ENCODE measurements around the gene GPR89A. TPM values are rescaled to one million over a fixed set of nuclear protein-coding genes. Genes with fewer than 3 reads are reported as not detected.
"Not testable (repeated sequence)": the region's sequence is repeated elsewhere in the genome, so short reads cannot be mapped to it uniquely, and the experiment has no call there.

The GPR89A gene
- 29.0 TPM for total RNA-seq

DNA sequence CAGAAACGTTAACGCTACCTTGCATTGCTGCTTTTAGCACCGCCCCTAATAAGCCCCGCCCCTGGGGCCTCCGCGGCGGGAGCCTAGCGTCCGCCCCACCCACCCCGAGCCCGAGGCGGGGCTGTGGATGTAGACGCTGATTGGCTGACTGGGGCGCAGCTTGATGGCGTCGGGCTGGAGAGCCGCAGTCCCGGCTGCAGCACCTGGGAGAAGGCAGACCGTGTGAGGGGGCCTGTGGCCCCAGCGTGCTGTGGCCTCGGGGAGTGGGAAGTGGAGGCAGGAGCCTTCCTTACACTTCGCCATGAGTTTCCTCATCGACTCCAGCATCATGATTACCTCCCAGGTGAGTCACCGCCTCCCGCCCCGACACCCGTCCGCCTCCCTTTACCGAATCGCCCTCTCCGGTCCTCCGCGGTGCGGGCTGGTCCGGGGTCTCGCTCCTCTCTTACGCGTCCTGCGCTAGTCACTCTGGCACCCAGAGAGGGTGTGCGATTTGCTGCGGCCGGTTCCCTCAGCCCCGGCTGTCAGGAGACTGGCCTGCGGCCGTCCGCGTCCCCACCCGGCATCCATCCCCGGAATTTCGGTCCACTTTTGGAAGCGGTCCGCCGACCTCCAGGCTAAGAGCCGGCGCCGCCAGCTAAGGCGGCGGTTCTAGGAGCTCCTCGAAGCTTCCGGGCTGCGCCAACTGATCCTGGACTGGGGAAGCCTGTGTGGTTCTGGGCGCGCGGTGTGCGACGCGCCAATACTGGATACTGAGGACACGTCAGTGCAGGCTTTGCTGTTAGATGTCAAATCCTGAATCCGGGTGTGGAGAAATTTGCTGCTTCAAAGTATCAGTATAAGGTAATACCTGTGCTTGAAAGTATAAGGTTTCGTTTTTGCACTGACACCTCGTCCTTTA is at the start of gene GPR89A:
Gene GPR89A (plus strand): TSS at position 156 of the 901 bp plus-strand sequence. CDS start 146 bp downstream, at position 302.
- H3K4me1 ChIP-seq, result peaks cover 10% of the 10 kb centered on the region
- intact Hi-C loops (cut with DNase I); DNase-seq (ENCODE audit: extremely low spot score in 2 of 2); H3K36me3 ChIP-seq; H3K27me3 ChIP-seq; H3K9me3 ChIP-seq: not testable (repeated sequence)
- peak within 1 kb of the TSS; percentile 83 for H3K27ac ChIP-seq
- TF ChIP-seq POLR2A (IDR thresholded peaks at IDR 0.05) (peak in 1 of 2 donors; percentile 41), POLR2AphosphoS5 (IDR thresholded peaks at IDR 0.05; ENCODE audit: insufficient read depth in 1 of 2, low read depth in 1 of 2) (peak in 1 of 2 donors; percentile 69)
- H3K4me3 ChIP-seq, result peak within 1 kb of the TSS; percentile 77 to 90

DNA sequence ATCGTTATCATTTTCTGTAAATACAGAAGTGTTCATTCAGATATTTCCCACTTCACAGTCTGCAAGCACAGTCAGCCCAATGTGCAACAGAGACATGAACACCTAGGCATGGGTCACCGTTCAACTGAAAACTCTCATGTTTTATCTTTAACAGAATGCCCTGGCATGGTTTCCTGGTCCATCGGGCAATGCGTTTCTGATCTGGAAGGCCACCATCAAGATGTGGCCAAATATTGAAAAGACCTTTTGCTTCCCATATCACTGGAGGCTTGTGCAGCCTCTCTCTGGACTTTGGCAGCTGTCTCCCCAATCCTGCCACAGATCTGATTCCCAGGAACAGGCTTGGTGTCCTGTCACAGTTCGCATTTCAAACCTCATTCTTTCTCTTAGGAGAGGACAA is 21.0 kb upstream of the GPR89A start:
- H3K27ac ChIP-seq; intact Hi-C loops (cut with DNase I); H3K36me3 ChIP-seq; H3K4me1 ChIP-seq; H3K27me3 ChIP-seq; DNase-seq (ENCODE audit: extremely low spot score in 2 of 2); H3K4me3 ChIP-seq; H3K9me3 ChIP-seq: not testable (repeated sequence)

DNA sequence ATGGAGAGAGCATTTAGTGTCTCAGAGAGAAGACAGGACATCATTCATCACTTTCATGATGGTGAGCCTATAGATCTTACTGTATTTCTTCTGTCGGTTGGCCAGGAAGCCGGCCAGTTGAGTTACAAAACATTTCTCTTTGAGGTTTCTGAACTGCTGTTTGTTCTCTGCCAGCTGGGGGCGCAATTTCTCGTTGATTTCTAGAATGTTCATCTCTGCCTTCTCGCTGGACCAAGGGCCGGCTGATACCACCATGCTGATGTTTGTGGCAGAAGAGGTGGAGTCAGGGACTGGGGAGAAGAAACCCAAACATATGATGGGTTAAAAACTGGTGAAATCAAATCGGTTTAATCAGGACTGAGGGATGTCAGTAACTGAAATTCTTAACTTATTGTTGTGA is 17.0 kb upstream of the GPR89A start:
- H3K4me1 ChIP-seq; H3K27me3 ChIP-seq; H3K27ac ChIP-seq; intact Hi-C loops (cut with DNase I); H3K4me3 ChIP-seq; DNase-seq (ENCODE audit: extremely low spot score in 2 of 2); H3K36me3 ChIP-seq; H3K9me3 ChIP-seq: not testable (repeated sequence)

DNA sequence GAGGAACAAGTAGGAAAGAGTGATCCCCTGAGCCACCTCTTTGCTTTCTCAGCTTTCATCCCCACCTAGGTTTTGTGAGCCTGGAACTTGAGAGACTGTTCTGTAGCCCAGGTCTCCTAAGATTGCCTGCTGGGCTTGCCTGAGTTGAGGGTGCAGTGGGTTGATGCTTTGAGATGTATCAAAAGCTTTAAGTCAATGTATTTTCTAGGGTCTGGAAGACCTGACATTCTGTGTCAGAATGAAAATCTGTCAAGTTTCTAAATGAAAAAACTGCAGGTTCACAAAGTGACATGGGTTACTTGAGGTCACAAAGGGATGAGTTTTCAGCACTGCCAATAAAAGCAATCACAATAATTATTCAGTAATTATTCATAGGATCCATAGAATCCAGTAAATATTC is 15.4 kb upstream of the GPR89A start:
- H3K36me3 ChIP-seq; H3K4me3 ChIP-seq; H3K9me3 ChIP-seq; intact Hi-C loops (cut with DNase I); DNase-seq (ENCODE audit: extremely low spot score in 2 of 2); H3K27me3 ChIP-seq; H3K27ac ChIP-seq; H3K4me1 ChIP-seq: not testable (repeated sequence)

DNA sequence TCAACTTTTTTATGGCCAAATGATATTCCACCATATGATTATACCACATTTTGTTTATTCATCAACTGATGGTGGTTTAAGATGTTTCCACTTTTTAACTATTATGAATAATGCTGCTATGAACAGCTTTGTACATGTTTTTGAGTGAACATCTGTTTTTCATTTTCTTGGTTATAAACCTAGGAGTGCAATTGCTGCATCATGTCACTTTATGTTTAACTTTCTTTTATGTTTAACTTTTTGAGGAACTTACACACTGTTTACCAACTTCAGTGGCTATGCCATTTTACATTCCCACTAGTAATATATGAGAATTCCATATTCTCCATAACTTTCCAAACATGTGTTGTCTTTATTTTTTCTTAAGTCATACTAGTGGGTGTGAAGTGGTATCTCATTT is 12.4 kb upstream of the GPR89A start:
- DNase-seq (ENCODE audit: extremely low spot score in 2 of 2); H3K9me3 ChIP-seq; H3K4me3 ChIP-seq; H3K4me1 ChIP-seq; H3K36me3 ChIP-seq; H3K27me3 ChIP-seq; intact Hi-C loops (cut with DNase I); H3K27ac ChIP-seq: not testable (repeated sequence)

DNA sequence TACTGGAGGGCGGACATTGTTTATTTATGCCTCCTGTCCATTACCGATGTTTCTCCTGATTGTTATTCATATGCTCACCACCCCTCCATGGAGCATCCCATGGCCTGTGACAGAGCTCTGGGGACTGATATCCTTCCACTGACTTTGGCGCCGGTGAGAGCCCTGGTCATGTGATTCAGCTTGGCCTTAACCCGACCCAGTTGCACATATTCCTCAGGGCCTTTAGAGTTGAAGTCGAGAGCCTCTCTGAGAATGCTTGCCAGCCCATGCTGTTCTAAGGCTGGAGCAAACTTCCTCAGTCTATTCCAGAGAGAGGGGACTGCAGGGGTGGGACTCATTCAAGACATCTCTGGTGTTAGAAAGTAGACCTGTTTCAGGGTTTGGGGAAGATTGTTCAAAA is 11.6 kb upstream of the GPR89A start:
- H3K4me1 ChIP-seq; H3K27ac ChIP-seq; H3K27me3 ChIP-seq; intact Hi-C loops (cut with DNase I); DNase-seq (ENCODE audit: extremely low spot score in 2 of 2); H3K4me3 ChIP-seq; H3K9me3 ChIP-seq; H3K36me3 ChIP-seq: not testable (repeated sequence)

DNA sequence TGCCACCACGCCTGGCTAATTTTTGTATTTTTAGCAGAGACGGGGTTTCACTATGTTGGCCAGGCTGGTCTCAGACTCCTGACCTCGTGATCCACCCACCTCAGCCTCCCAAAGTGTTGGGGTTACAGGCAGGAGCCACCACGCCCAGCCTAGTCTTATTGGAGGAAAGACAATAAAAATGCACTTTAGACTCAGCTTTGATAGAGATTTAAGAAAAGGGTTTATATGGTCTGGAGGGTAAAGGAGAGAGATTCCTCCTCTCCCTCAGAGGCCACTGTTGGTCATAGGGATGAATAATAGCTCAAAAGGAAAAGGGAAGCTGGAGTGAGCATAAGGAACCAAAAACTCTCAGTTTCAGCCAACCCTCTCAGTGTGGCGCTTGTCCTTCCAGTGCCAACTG is 8.4 kb upstream of the GPR89A start:
- not testable (repeated sequence) for H3K27me3 ChIP-seq

DNA sequence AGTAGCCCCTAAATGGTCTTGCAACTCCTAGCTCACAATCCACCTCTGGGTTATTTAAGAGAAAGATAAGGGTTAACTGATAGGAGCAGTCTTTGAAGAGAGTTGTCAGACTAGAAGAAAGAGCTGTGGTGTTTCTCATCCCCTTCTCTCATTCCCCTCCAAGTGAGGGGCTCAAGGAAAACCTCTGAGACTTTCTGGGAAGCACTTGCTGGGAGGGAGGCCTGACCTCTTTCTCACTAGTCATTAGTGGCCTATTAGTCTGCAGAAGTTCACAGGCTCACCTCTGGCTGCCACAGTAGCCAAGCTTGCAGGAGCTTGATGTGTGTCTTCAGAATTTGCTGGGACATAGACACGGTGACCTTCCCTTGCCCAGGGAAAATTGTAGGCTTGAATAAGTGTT is 6.2 kb upstream of the GPR89A start:
- TF ChIP-seq POLR2A (IDR thresholded peaks at IDR 0.05) (no peak), POLR2AphosphoS5 (IDR thresholded peaks at IDR 0.05; ENCODE audit: insufficient read depth in 1 of 2, low read depth in 1 of 2) (no peak)
- TF ChIP-seq, protein P1, sequence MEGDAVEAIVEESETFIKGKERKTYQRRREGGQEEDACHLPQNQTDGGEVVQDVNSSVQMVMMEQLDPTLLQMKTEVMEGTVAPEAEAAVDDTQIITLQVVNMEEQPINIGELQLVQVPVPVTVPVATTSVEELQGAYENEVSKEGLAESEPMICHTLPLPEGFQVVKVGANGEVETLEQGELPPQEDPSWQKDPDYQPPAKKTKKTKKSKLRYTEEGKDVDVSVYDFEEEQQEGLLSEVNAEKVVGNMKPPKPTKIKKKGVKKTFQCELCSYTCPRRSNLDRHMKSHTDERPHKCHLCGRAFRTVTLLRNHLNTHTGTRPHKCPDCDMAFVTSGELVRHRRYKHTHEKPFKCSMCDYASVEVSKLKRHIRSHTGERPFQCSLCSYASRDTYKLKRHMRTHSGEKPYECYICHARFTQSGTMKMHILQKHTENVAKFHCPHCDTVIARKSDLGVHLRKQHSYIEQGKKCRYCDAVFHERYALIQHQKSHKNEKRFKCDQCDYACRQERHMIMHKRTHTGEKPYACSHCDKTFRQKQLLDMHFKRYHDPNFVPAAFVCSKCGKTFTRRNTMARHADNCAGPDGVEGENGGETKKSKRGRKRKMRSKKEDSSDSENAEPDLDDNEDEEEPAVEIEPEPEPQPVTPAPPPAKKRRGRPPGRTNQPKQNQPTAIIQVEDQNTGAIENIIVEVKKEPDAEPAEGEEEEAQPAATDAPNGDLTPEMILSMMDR (IDR thresholded peaks at IDR 0.05), result no peak
- Histone ChIP-seq H3K27me3 (no peaks in the 10 kb centered on the region), H3K27ac (no peak overlapping the region), H3K36me3 (no peaks in the 10 kb centered on the region), H3K4me1 (no peaks in the 10 kb centered on the region), H3K9me3 (no peaks in the 10 kb centered on the region), H3K4me3 (no peak overlapping the region)
- intact Hi-C loops (cut with DNase I), result no loop called here
- DNase-seq (ENCODE audit: extremely low spot score in 2 of 2), result no peak

More for the DNA sequence above, 8.4 kb upstream of the GPR89A start:
- H3K36me3 ChIP-seq; H3K9me3 ChIP-seq; H3K27ac ChIP-seq; H3K4me1 ChIP-seq; H3K4me3 ChIP-seq; intact Hi-C loops (cut with DNase I); DNase-seq (ENCODE audit: extremely low spot score in 2 of 2): not testable (repeated sequence)

DNA sequence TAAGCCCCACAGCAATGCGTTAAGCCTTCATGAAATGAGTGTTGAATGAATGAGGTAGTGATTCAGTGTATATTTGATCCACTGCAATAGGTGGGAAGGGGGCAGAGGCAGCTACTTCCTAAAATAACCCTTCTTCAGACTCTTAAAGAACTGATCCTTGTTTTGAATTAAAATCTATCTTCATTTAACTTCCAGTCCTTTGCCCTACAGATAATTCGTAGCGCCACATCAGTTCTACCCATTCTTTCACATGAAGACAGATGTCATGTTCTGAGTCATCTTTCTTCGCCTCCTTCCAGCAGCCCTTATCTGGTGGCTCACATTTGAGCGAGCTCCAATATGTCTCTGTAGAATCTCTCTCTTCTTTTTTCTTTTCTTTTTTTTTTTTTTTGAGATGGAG is 948 bp upstream of the GPR89A start:
- H3K27me3 ChIP-seq; intact Hi-C loops (cut with DNase I); DNase-seq (ENCODE audit: extremely low spot score in 2 of 2); H3K27ac ChIP-seq; H3K4me3 ChIP-seq; H3K9me3 ChIP-seq; H3K36me3 ChIP-seq: not testable (repeated sequence)
- peaks cover 10% of the 10 kb centered on the region for H3K4me1 ChIP-seq

DNA sequence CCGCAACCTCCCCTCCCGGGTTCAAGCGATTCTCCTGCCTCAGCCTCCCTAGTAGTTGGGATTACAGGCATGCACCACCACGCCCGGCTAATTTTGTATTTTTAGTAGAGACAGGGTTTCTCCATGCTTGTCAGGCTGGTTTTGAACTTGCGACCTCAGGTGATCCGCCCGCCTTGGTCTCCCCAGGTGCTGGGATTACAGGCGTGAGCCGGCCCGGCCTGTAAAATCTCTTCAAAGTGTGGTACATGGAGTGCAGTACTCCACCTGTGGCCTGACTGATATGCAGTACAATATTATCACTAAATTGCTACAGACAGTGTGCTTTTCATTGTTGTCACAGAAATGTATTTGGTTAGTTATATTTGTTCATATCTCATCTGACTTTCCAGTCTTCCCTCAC is 499 bp upstream of the GPR89A start:
- DNase-seq (ENCODE audit: extremely low spot score in 2 of 2); intact Hi-C loops (cut with DNase I); H3K27ac ChIP-seq; H3K9me3 ChIP-seq; H3K4me3 ChIP-seq; H3K36me3 ChIP-seq; H3K27me3 ChIP-seq: not testable (repeated sequence)
- H3K4me1 ChIP-seq, result peaks cover 10% of the 10 kb centered on the region

DNA sequence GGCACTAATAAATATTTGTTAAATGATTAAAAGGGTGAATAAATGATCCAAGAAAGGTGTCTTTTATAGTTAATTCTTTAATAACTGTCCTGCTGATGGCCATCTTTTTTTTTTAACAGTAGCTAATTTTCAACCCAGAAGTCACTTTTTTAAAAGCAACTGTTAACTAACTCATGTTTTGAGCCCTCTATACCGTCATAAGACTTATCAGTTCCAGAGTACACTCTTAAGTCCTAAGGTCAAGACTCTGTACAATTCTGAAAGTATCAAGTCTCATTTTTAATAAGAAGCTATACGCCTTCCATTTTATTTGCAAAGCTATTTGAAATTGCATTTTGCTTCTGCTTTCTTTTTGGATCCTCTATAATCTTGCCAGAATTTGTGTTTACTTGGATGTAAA is 3.0 kb downstream of the GPR89A start:
- H3K9me3 ChIP-seq; intact Hi-C loops (cut with DNase I); H3K4me3 ChIP-seq; DNase-seq (ENCODE audit: extremely low spot score in 2 of 2); H3K36me3 ChIP-seq; H3K27ac ChIP-seq; H3K27me3 ChIP-seq: not testable (repeated sequence)
- peaks cover 10% of the 10 kb centered on the region for H3K4me1 ChIP-seq

DNA sequence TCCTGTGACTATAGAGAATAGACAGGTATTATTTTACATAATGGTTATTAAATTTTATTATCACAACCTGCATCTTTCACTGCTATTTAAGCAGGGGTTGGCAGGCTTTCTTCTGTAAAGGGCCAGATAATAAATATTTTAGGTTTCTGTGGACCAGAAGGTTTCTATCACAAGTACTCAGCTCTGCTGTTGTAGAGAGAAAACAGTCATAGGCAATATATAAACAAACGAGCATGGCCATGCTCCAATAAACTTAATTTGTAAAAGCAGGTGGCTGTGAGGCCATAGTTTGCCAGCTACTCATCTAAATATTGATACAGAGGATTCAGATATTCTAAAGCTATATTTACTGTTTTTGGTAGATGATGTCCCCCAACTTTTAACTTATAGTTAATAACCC is 12.3 kb downstream of the GPR89A start:
- DNase-seq (ENCODE audit: extremely low spot score in 2 of 2); H3K36me3 ChIP-seq; H3K27ac ChIP-seq; H3K9me3 ChIP-seq; H3K4me3 ChIP-seq; intact Hi-C loops (cut with DNase I); H3K27me3 ChIP-seq; H3K4me1 ChIP-seq: not testable (repeated sequence)
